HG02852 (cell line): ENCODE data around the gene SIRT7.
"Not testable (repeated sequence)": the region's sequence is repeated elsewhere in the genome, so short reads cannot be mapped to it uniquely, and the experiment has no call there.

Experiments
- ATAC-seq: cut with Tn5 transposase; IDR thresholded peaks from one replicate; pipeline ENCODE4 v1.9.1; 2021; ENCODE audit warnings: mild to moderate bottlenecking, moderate library complexity; ENCODE audit not compliant: unreplicated experiment

SIRT7 gene

GRCh38 chr17:81921537-81921862 lies 3.5 kb upstream of the SIRT7 start:
- ATAC-seq: no peak

GRCh38 chr17:81920612-81921536 lies 2.9 kb upstream of the SIRT7 start:
- no peak for ATAC-seq

- ATAC-seq: no peak
Observed at GRCh38 chr17:81918832-81919545, 1.0 kb upstream of the SIRT7 start.

- ATAC-seq: not testable (repeated sequence)
Observed at GRCh38 chr17:81918333-81918669, 325 bp upstream of the SIRT7 start.

- ATAC-seq: no peak
Observed at GRCh38 chr17:81916234-81917001, 1.6 kb downstream of the SIRT7 start.

GRCh38 chr17:81915331-81915730 lies 2.6 kb downstream of the SIRT7 start:
- no peak for ATAC-seq

GRCh38 chr17:81914103-81914850 lies 3.7 kb downstream of the SIRT7 start:
- no peak for ATAC-seq

GRCh38 chr17:81913394-81914102 lies 4.4 kb downstream of the SIRT7 start:
- ATAC-seq: no peak

- no peak for ATAC-seq
Observed at GRCh38 chr17:81912441-81913309, 5.3 kb downstream of the SIRT7 start.

- no peak for ATAC-seq
Observed at GRCh38 chr17:81911969-81912368, 6.0 kb downstream of the SIRT7 start.

- ATAC-seq: peak; percentile 72
Observed at GRCh38 chr17:81911277-81911961, 6.6 kb downstream of the SIRT7 start, which contains the start of gene PCYT2. Gene PCYT2 (minus strand): TSS chr17:81911399. CDS start chr17:81911355, 44 bp downstream.

- ATAC-seq: no peak
Observed at GRCh38 chr17:81910840-81911276, 7.1 kb downstream of the SIRT7 start.

- no peak for ATAC-seq
Observed at GRCh38 chr17:81909966-81910839, 7.8 kb downstream of the SIRT7 start.

GRCh38 chr17:81909231-81909630 lies 8.7 kb downstream of the SIRT7 start:
- ATAC-seq: no peak

- no peak for ATAC-seq
Observed at GRCh38 chr17:81908793-81909192, 9.2 kb downstream of the SIRT7 start.

- ATAC-seq: no peak
Observed at GRCh38 chr17:81907219-81908145, 10.5 kb downstream of the SIRT7 start.
